Ovary (tissue), 9 donors: ENCODE data around the gene MC1R. TPM values are rescaled to one million over a fixed set of nuclear protein-coding genes. Genes with fewer than 3 reads are reported as not detected.

Source experiments
- DNase-seq, 5 donors: peaks; one replicate each; pipeline ENCODE4 v3.0.0-alpha.2; 2019 to 2020
- H3K27ac ChIP-seq, 2 donors: fragments of 200-600 bp; one replicate each; pipeline versions ENCODE4 v1.5.1 to v1.8.0; 2019 to 2022
- H3K27me3 ChIP-seq: fragments of 200-600 bp; one replicate; pipeline ENCODE4 v1.8.0; 2022
- H3K36me3 ChIP-seq: fragments of 200-600 bp; sonication (generic); one replicate; pipeline ENCODE4 v1.5.1; 2019
- H3K4me1 ChIP-seq: one replicate; pipeline ENCODE4 v1.8.1; 2013; ENCODE audit warnings: mild to moderate bottlenecking, moderate library complexity; ENCODE audit not compliant: insufficient read depth
- H3K4me3 ChIP-seq: fragments of 200-600 bp; sonication (generic); one replicate; pipeline ENCODE4 v1.5.1; 2017
- H3K9me3 ChIP-seq, 2 donors: fragments of 200-600 bp in 1 of 2; sonication (generic) in 1 of 2; one replicate each; pipeline versions ENCODE4 v1.5.1 to v1.8.1; 2013 to 2019; ENCODE audit warnings: mild to moderate bottlenecking in 1 of 2, moderate library complexity in 1 of 2
- EP300 ChIP-seq: sonication (generic); formaldehyde crosslinking; IDR thresholded peaks from one replicate; pipeline ENCODE4 v1.6.1; 2017; ENCODE audit warnings: antibody characterized with exemption
- POLR2A ChIP-seq: fragments of 450-650 bp; IDR thresholded peaks from one replicate; pipeline ENCODE4 v1.6.1; 2017; ENCODE audit warnings: antibody characterized with exemption, mild to moderate bottlenecking, moderate library complexity
- WGBS, 3 donors: extraction: QIAGEN DNeasy Blood & Tissue Kit in 1 of 3; methylation state at CpG; one replicate each; pipeline versions ENCODE4 v1.1.5 to v1.1.7; 2013 to 2017; 5-methylcytosine and 5-hydroxymethylcytosine counted together
- intact Hi-C, 4 donors: fragments of 100-400 bp; cut with DNase I; formaldehyde crosslinking; loops; one replicate each; pipeline versions ENCODE4 v1.11.0 to v1.15.1; 2022 to 2023
- polyA plus RNA-seq, 2 donors: library from polyadenylated mRNA; stranded (reverse); fragments of 200-250 nt in 1 of 2; fragments of 350-450 nt in 1 of 2; fragmentation: Illumina TruSeq in 1 of 2; extraction: RNeasy Lipid Tissue Mini Kit (QIAGEN cat#74804) in 1 of 2; gene quantifications; one replicate each; pipeline ENCODE4 v1.2.3, GENCODE V29; 2013 to 2014
- total RNA-seq, 7 donors: library from RNA; depleted of rRNA in 2 of 7; stranded (reverse); fragments of >200 nt in 2 of 7; fragmentation: NEBNext Ultra II Directional in 3 of 7; extraction: Animal tissue kit (Norgen Biotek cat#: 25700) in 3 of 7; gene quantifications; one replicate each; pipeline versions ENCODE4 v1.1.0 to v1.2.4, GENCODE V29; 2016 to 2023
- TF ChIP-seq, protein P1 (sequence below), 3 donors: fragments of 450-650 bp in 2 of 3; fragments of 200-600 bp in 1 of 3; IDR thresholded peaks; one replicate each; pipeline versions ENCODE4 v1.5.1 to v1.8.0; 2016 to 2022; ENCODE audit warnings: antibody characterized with exemption in 3 of 3, mild to moderate bottlenecking in 1 of 3
- donor health status: DM: no; HTN: no; CAD: no; lungs with moderate emphysema.
- donor health status: DM: no; HTN: no; CAD: no.
- donor health status: Bipolar disorder and iron deficiency.
- donor health status: DM: yes; HTN: yes; CAD: no.
- donor health status: DM: no; HTN: no; CAD: no.
- donor health status: DM: yes; HTN: yes; CAD: no.

The MC1R gene
- total and polyA plus RNA-seq, 9 donors: 0.42 to 8.5 (median 4.6) TPM

DNA sequence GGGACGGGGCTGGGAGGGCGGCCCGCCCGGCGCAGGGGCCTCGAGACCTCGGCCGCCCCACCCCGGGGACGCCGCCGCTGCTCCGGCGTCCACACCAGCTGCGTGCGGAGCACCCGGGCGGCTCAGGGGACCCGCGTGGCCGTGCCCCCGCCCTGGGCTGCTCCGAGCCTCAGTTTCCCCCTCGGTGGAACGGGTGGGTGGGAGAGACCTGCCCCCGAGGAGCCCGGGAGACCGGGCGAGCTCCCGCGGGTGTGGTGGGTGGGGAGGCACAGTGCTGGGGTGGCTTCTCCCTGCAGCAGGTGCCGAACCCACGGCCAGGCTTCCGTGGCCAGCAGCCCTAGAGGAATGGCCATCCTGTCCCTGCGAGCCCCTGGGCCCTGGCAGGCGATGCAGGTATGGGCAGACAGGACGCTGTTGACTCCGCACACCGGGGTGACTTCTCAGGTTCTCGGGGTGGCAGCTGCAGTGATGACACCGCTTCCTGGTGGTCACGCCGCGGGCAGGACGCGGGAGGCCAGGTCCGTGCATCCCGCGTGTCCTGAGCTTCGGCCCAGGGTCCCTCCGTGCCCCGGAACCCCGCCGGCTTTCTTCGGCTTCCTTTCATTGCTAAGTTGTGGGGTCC is 30.6 kb downstream of the MC1R start:
- H3K4me3 ChIP-seq: peak overlapping the region; percentile 50
- no peaks in the 10 kb centered on the region for H3K36me3 ChIP-seq
- TF ChIP-seq POLR2A (no peak), EP300 (no peak)
- TF ChIP-seq, protein P1, sequence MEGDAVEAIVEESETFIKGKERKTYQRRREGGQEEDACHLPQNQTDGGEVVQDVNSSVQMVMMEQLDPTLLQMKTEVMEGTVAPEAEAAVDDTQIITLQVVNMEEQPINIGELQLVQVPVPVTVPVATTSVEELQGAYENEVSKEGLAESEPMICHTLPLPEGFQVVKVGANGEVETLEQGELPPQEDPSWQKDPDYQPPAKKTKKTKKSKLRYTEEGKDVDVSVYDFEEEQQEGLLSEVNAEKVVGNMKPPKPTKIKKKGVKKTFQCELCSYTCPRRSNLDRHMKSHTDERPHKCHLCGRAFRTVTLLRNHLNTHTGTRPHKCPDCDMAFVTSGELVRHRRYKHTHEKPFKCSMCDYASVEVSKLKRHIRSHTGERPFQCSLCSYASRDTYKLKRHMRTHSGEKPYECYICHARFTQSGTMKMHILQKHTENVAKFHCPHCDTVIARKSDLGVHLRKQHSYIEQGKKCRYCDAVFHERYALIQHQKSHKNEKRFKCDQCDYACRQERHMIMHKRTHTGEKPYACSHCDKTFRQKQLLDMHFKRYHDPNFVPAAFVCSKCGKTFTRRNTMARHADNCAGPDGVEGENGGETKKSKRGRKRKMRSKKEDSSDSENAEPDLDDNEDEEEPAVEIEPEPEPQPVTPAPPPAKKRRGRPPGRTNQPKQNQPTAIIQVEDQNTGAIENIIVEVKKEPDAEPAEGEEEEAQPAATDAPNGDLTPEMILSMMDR (IDR thresholded peaks at IDR 0.05): no peak
- no peak overlapping the region for H3K27ac ChIP-seq
- intact Hi-C loops: no loop called here
- no peaks in the 10 kb centered on the region for H3K27me3 ChIP-seq
- H3K9me3 ChIP-seq: no peaks in the 10 kb centered on the region
- H3K4me1 ChIP-seq: peaks cover 14% of the 10 kb centered on the region
- peak in 2 of 5 donors; percentile 45 to 48 for DNase-seq
- 14 to 64% (median 48%) methylated on average over 9 to 55 of the region's 55 CpGs for WGBS, 3 donors

- peaks cover 14% of the 10 kb centered on the region for H3K4me1 ChIP-seq
- 80 to 86% (median 81%) methylated on average over 12 of the region's 12 CpGs for WGBS, 3 donors
- H3K27me3 ChIP-seq: no peaks in the 10 kb centered on the region
- H3K9me3 ChIP-seq: no peaks in the 10 kb centered on the region
- intact Hi-C loops: no loop called here
- H3K4me3 ChIP-seq: no peak overlapping the region
- H3K36me3 ChIP-seq: no peaks in the 10 kb centered on the region
- H3K27ac ChIP-seq: no peak overlapping the region
- no peak for DNase-seq
- TF ChIP-seq, protein P1 (IDR thresholded peaks at IDR 0.05): no peak
- no peak for TF ChIP-seq EP300
- no peak for TF ChIP-seq POLR2A
These were observed 31.1 kb downstream of the MC1R start for GRCh38 chr16:89949756-89950155.

DNA sequence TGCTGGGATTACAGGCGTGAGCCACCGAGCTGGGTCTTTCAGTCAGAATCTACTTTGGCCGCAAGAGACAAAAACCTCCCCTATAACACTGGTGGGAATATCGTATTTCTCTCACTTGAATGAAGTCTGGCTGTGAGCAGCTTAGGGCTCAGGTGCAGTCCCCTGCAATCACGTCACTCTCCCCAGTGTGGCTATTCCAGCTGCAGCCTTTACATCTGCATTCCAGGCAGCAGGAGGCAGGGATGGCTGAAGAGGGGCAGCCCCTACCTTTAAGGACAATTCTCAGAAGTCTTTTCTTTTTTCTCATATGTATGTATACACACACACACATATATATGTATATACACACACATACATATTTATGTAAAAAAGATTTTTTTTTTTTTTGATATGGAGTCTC is 32.8 kb downstream of the MC1R start:
- Histone ChIP-seq H3K4me3 (no peak overlapping the region), H3K4me1 (peaks cover 14% of the 10 kb centered on the region), H3K27me3 (no peaks in the 10 kb centered on the region), H3K9me3 (no peaks in the 10 kb centered on the region), H3K36me3 (no peaks in the 10 kb centered on the region), H3K27ac (no peak overlapping the region)
- 86 to 89% (median 88%) methylated on average over 5 of the region's 5 CpGs for WGBS, 3 donors
- intact Hi-C loops: no loop called here
- TF ChIP-seq POLR2A (no peak), EP300 (no peak)
- TF ChIP-seq, protein P1 (IDR thresholded peaks at IDR 0.05): no peak
- DNase-seq: no peak

GRCh38 chr16:89952049-89952448 is 33.4 kb downstream of the MC1R start:
- Histone ChIP-seq H3K4me3 (no peak overlapping the region), H3K9me3 (no peaks in the 10 kb centered on the region), H3K27ac (no peak overlapping the region), H3K27me3 (no peaks in the 10 kb centered on the region), H3K36me3 (no peaks in the 10 kb centered on the region), H3K4me1 (peaks cover 13% of the 10 kb centered on the region)
- DNase-seq: no peak
- WGBS, 3 donors: 92 to 94% (median 93%) methylated on average over 12 of the region's 12 CpGs
- TF ChIP-seq, protein P1 (IDR thresholded peaks at IDR 0.05): no peak
- TF ChIP-seq POLR2A: no peak
- no peak for TF ChIP-seq EP300
- intact Hi-C loops: no loop called here
